ENCODE measurements around the gene MMP7.

MMP7 gene

GRCh38 chr11:102544594-102544993 is 14.0 kb upstream of the MMP7 start:
- H2AFZ ChIP-seq (ENCODE audit: low read length, unreplicated experiment), result no peak overlapping the region
- H3K36me3 ChIP-seq (ENCODE audit: insufficient read depth, low read length), result no peaks in the 10 kb centered on the region
- no peak overlapping the region for H3K4me3 ChIP-seq (ENCODE audit: low read depth, low read length)
- H3K27me3 ChIP-seq (ENCODE audit: insufficient read depth, low read length), result no peaks in the 10 kb centered on the region
- H3K79me2 ChIP-seq (ENCODE audit: control insufficient read depth, insufficient read depth, low read length, unreplicated experiment), result no peaks in the 10 kb centered on the region
- H3K27ac ChIP-seq (ENCODE audit: low read depth, low read length), result no peak overlapping the region
- H3K4me1 ChIP-seq (ENCODE audit: control insufficient read depth, insufficient read depth, low read length, unreplicated experiment), result no peaks in the 10 kb centered on the region

- Histone ChIP-seq H3K27me3 (ENCODE audit: insufficient read depth, low read length) (no peaks in the 10 kb centered on the region; the same call in 1 of the 2 replicates), H3K79me2 (ENCODE audit: control insufficient read depth, insufficient read depth, low read length, unreplicated experiment) (no peaks in the 10 kb centered on the region), H3K4me1 (ENCODE audit: control insufficient read depth, insufficient read depth, low read length, unreplicated experiment) (no peaks in the 10 kb centered on the region), H3K4me3 (ENCODE audit: low read depth, low read length) (no peak overlapping the region), H2AFZ (ENCODE audit: low read length, unreplicated experiment) (no peak overlapping the region), H3K36me3 (ENCODE audit: insufficient read depth, low read length) (no peaks in the 10 kb centered on the region), H3K27ac (ENCODE audit: low read depth, low read length) (no peak overlapping the region)
These were observed 9.0 kb upstream of the MMP7 start for GRCh38 chr11:102539567-102539966.

- H3K4me1 ChIP-seq (ENCODE audit: control insufficient read depth, insufficient read depth, low read length, unreplicated experiment), result no peaks in the 10 kb centered on the region
- H3K27ac ChIP-seq (ENCODE audit: low read depth, low read length), result no peak overlapping the region
- H3K36me3 ChIP-seq (ENCODE audit: insufficient read depth, low read length), result no peaks in the 10 kb centered on the region
- H2AFZ ChIP-seq (ENCODE audit: low read length, unreplicated experiment), result no peak overlapping the region
- no peaks in the 10 kb centered on the region for H3K79me2 ChIP-seq (ENCODE audit: control insufficient read depth, insufficient read depth, low read length, unreplicated experiment)
- H3K27me3 ChIP-seq (ENCODE audit: insufficient read depth, low read length), result no peaks in the 10 kb centered on the region; the same call in 1 of the 2 replicates
- no peak overlapping the region for H3K4me3 ChIP-seq (ENCODE audit: low read depth, low read length)
These were observed 8.4 kb upstream of the MMP7 start for GRCh38 chr11:102538932-102539331.

GRCh38 chr11:102534261-102534872 is 3.8 kb upstream of the MMP7 start:
- Histone ChIP-seq H2AFZ (ENCODE audit: low read length, unreplicated experiment) (peak overlapping the region; percentile 43), H3K4me1 (ENCODE audit: control insufficient read depth, insufficient read depth, low read length, unreplicated experiment) (peaks cover 5% of the 10 kb centered on the region), H3K4me3 (ENCODE audit: low read depth, low read length) (no peak overlapping the region), H3K36me3 (ENCODE audit: insufficient read depth, low read length) (no peaks in the 10 kb centered on the region), H3K79me2 (ENCODE audit: control insufficient read depth, insufficient read depth, low read length, unreplicated experiment) (no peaks in the 10 kb centered on the region), H3K27me3 (ENCODE audit: insufficient read depth, low read length) (no peaks in the 10 kb centered on the region; the same call in 1 of the 2 replicates), H3K27ac (ENCODE audit: low read depth, low read length) (no peak overlapping the region)

DNA sequence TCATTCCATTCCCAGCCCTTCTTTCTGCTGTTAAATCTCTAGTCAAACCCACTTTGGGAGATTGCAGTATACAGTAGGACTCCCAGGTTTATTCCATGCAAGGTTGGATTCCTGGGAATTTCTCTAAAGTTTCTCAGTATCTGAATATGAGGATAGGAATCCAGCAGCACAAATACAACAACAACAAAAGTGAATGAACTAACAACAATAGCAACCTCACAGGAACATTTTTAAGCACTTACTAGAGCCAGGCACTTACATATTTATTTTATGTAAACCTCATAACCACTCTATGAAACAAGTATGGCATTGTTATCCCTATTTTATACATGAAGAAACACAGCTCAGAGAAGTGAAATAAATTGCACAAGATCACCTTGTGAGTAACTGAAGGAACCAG is 1.9 kb downstream of the MMP7 start:
- Histone ChIP-seq H3K4me3 (ENCODE audit: low read depth, low read length) (no peak overlapping the region), H3K27me3 (ENCODE audit: insufficient read depth, low read length) (no peaks in the 10 kb centered on the region), H3K36me3 (ENCODE audit: insufficient read depth, low read length) (no peaks in the 10 kb centered on the region), H3K79me2 (ENCODE audit: control insufficient read depth, insufficient read depth, low read length, unreplicated experiment) (no peaks in the 10 kb centered on the region), H2AFZ (ENCODE audit: low read length, unreplicated experiment) (no peak overlapping the region), H3K4me1 (ENCODE audit: control insufficient read depth, insufficient read depth, low read length, unreplicated experiment) (peaks cover 10% of the 10 kb centered on the region), H3K27ac (ENCODE audit: low read depth, low read length) (no peak overlapping the region)

DNA sequence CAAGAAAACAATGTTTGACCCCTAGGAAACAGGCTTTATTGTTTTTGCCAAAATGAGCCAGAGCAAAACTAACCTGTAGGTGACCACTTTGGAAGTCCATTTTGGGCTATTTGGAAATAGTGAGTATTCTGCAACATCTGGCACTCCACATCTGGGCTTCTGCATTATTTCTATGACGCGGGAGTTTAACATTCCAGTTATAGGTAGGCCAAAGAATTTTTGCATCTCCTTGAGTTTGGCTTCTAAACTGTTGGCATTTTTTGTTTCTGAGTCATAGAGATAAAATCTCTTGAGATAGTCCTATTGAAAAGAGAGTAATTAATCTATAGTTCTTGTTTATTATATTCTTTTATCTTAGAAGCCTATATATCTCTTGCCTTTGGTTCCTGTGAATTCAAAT is 2.9 kb downstream of the MMP7 start:
- H3K27ac ChIP-seq (ENCODE audit: low read depth, low read length), result no peak overlapping the region
- H3K27me3 ChIP-seq (ENCODE audit: insufficient read depth, low read length), result no peaks in the 10 kb centered on the region
- no peak overlapping the region for H3K4me3 ChIP-seq (ENCODE audit: low read depth, low read length)
- H3K4me1 ChIP-seq (ENCODE audit: control insufficient read depth, insufficient read depth, low read length, unreplicated experiment), result peaks cover 10% of the 10 kb centered on the region
- no peaks in the 10 kb centered on the region for H3K36me3 ChIP-seq (ENCODE audit: insufficient read depth, low read length)
- no peaks in the 10 kb centered on the region for H3K79me2 ChIP-seq (ENCODE audit: control insufficient read depth, insufficient read depth, low read length, unreplicated experiment)
- no peak overlapping the region for H2AFZ ChIP-seq (ENCODE audit: low read length, unreplicated experiment)

DNA sequence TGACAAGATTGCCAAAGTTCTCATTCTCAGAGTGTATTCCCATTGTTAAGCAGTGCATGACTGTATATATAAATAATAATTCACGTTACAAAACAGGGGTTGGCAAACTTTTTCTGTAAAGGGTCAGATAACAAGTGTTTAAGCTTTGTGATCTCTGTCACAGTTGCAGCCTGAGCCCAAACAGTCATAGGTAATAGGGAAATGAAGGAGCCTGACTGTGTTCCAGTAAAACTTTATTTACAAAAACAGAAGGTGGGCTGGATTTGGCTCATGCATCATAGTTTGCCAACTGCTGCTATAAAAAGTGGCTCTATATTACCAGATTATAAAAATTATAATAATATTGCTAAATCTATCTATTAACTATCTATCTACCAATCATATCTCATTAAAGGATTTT is 3.5 kb downstream of the MMP7 start:
- H3K4me1 ChIP-seq (ENCODE audit: control insufficient read depth, insufficient read depth, low read length, unreplicated experiment), result peaks cover 10% of the 10 kb centered on the region
- H3K27me3 ChIP-seq (ENCODE audit: insufficient read depth, low read length), result no peaks in the 10 kb centered on the region
- no peaks in the 10 kb centered on the region for H3K79me2 ChIP-seq (ENCODE audit: control insufficient read depth, insufficient read depth, low read length, unreplicated experiment)
- H2AFZ ChIP-seq (ENCODE audit: low read length, unreplicated experiment), result no peak overlapping the region
- no peaks in the 10 kb centered on the region for H3K36me3 ChIP-seq (ENCODE audit: insufficient read depth, low read length)
- no peak overlapping the region for H3K4me3 ChIP-seq (ENCODE audit: low read depth, low read length)
- no peak overlapping the region for H3K27ac ChIP-seq (ENCODE audit: low read depth, low read length)

- Histone ChIP-seq H3K4me3 (ENCODE audit: low read depth, low read length) (no peak overlapping the region), H3K27me3 (ENCODE audit: insufficient read depth, low read length) (no peaks in the 10 kb centered on the region), H2AFZ (ENCODE audit: low read length, unreplicated experiment) (no peak overlapping the region), H3K36me3 (ENCODE audit: insufficient read depth, low read length) (no peaks in the 10 kb centered on the region), H3K27ac (ENCODE audit: low read depth, low read length) (no peak overlapping the region), H3K79me2 (ENCODE audit: control insufficient read depth, insufficient read depth, low read length, unreplicated experiment) (no peaks in the 10 kb centered on the region), H3K4me1 (ENCODE audit: control insufficient read depth, insufficient read depth, low read length, unreplicated experiment) (peaks cover 5% of the 10 kb centered on the region)
These were observed 6.7 kb downstream of the MMP7 start for GRCh38 chr11:102523887-102524286.

GRCh38 chr11:102523189-102523570 is 7.4 kb downstream of the MMP7 start:
- Histone ChIP-seq H3K27ac (ENCODE audit: low read depth, low read length) (no peak overlapping the region), H3K36me3 (ENCODE audit: insufficient read depth, low read length) (no peaks in the 10 kb centered on the region), H3K4me3 (ENCODE audit: low read depth, low read length) (no peak overlapping the region), H2AFZ (ENCODE audit: low read length, unreplicated experiment) (no peak overlapping the region), H3K79me2 (ENCODE audit: control insufficient read depth, insufficient read depth, low read length, unreplicated experiment) (no peaks in the 10 kb centered on the region), H3K4me1 (ENCODE audit: control insufficient read depth, insufficient read depth, low read length, unreplicated experiment) (peaks cover 5% of the 10 kb centered on the region), H3K27me3 (ENCODE audit: insufficient read depth, low read length) (no peaks in the 10 kb centered on the region)

DNA sequence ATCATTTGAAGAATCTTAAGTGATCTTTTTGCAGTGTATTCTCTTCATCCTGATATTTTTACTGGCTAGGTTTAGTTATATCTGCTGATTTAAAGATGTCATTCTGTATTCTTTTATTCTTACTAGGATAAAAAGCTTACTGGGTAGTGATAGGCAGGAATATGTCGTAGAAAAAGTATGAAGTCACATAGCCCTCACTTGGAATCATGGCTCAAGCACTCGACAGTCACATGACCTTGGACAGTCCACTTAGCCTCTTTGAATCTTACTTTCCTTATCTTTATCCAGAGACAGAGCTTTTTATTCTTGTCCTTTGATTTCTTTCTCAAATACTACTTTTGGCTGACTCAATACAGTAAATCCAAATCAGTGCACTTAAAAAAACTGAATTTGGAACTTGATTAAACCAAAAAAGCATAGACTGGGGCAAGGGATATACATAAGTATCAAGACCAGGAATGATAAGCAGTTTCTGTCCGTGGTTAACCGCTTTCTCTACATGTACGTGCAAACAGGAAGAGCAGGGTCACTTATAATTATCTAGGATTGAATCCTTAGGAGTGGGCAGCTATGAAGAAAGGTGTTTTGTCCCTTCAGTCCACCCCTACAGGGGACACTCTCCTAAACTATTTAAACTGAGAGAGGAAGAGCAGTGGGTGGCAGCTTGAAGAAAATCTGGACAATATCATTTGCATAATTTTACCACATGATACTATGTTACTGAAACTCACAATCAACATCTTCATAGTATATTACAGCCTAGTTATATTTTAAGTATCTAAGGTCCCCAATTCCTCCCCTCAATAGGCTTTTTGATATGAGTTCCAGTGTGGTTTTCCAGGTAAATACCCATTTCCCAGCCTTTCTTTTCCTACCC is 8.0 kb downstream of the MMP7 start:
- H3K27ac ChIP-seq (ENCODE audit: low read depth, low read length), result no peak overlapping the region
- 0 out of 2 replicates have a peak overlapping the region, but pooled peaks have one; percentile 23 for H3K4me3 ChIP-seq (ENCODE audit: low read depth, low read length)
- peak overlapping the region; percentile 62 for H2AFZ ChIP-seq (ENCODE audit: low read length, unreplicated experiment)
- H3K79me2 ChIP-seq (ENCODE audit: control insufficient read depth, insufficient read depth, low read length, unreplicated experiment), result no peaks in the 10 kb centered on the region
- H3K27me3 ChIP-seq (ENCODE audit: insufficient read depth, low read length), result no peaks in the 10 kb centered on the region
- peaks cover 1% of the 10 kb centered on the region for H3K4me1 ChIP-seq (ENCODE audit: control insufficient read depth, insufficient read depth, low read length, unreplicated experiment)
- no peaks in the 10 kb centered on the region for H3K36me3 ChIP-seq (ENCODE audit: insufficient read depth, low read length)

DNA sequence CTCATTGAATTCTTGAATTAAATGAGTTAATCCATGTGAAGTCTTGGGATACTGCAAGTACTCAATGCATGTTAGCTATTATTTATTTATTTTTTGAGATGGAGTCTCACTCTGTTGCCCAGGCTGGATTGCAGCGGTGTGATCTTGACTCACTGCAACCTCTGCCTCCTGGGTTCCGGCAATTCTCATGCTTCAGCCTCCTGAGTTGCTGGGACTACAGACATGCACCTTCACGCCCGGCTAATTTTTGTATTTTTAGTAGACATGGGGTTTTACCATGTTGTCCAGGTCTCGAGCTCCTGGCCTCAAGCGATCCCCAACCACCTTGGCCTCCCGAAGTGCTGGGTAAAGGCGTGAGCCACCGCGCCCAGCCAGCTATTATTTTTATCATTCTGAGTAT is 9.4 kb downstream of the MMP7 start:
- no peak overlapping the region for H3K27ac ChIP-seq (ENCODE audit: low read depth, low read length)

More for the DNA sequence above, 9.4 kb downstream of the MMP7 start:
- no peaks in the 10 kb centered on the region for H3K4me1 ChIP-seq (ENCODE audit: control insufficient read depth, insufficient read depth, low read length, unreplicated experiment)
- no peak overlapping the region for H3K4me3 ChIP-seq (ENCODE audit: low read depth, low read length)
- H3K27me3 ChIP-seq (ENCODE audit: insufficient read depth, low read length), result no peaks in the 10 kb centered on the region
- H3K36me3 ChIP-seq (ENCODE audit: insufficient read depth, low read length), result no peaks in the 10 kb centered on the region
- H2AFZ ChIP-seq (ENCODE audit: low read length, unreplicated experiment), result no peak overlapping the region
- no peaks in the 10 kb centered on the region for H3K79me2 ChIP-seq (ENCODE audit: control insufficient read depth, insufficient read depth, low read length, unreplicated experiment)
